CD4-positive, alpha-beta T cell treated with Interleukin-10 for 1 hour (primary cell): ENCODE measurements around the gene MSH6.

ENCODE experiments used
- DNase-seq: peaks from one replicate; pipeline ENCODE4 v3.0.0-alpha.2; 2020

MSH6 gene

DNA sequence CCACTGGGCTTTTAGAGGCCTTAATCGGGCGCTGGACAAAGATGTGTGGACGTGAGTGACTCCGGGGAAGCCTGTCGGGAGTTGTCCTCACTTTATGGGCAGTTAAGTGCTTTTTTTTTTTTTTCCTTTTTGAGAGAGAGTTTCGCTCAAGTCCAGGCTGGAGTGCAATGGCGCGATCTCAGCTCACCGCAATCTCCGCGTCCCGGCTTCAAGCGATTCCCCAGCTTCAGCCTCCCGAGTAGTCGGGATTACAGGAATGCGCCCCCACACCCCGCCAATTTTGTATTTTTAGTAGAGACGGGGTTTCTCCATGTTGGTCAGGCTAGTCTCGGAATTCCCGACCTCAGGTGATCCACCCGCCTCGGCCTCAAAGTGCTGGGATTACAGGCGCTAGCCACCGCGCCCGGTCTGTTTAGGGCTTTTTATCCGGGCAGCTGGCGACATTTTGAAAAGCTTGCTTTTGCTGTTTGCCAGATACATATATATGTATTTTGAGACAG lies 1.5 kb downstream of the MSH6 start:
- no peak for DNase-seq

DNA sequence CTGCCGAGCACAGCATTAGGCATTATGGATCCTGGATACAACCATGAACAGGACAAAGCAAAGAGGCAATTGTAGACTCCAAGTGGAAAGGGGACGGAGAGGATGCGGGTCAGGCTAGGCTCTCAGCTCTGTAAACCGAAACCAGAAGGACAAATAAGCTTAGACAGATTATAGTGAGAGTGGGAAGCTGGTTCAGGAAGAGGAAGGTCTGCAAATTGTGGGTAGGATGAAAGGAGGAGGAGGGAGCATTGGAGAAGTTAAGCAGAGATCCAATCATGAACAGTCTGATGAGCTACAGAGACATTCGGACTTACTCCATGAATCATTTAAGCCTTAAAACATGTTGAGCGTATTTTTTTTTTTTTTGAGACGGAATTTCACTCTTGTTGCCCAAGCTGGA lies 3.0 kb downstream of the MSH6 start:
- DNase-seq, result no peak

DNA sequence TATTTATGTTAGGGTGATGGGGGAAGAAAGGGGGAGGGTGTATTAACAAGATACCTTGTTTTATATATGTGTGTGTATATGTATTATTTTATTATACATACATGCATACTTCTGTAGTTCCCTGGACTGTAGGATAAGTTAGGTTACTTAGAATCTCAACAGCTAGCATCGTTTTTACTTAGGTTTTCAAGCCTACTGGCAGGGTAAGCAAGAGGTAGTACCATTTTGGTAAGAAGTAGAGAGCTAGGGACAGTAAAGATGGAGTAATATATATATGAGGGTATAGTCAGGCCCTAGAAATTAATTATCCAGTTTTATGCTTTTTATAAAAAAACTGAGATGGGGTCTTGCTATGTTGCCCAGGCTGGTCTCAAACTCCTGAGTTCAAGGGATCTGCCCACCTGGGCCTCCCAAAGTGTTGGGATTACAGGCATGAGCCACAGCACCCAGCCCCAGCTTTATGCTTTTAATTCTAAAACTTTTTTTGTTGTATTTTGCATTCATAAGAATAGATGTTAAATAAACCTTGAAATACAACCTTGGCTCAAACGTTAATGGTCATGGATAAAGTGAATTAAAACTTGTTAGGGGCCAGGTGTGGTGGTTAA lies 13.2 kb downstream of the MSH6 start:
- no peak for DNase-seq

DNA sequence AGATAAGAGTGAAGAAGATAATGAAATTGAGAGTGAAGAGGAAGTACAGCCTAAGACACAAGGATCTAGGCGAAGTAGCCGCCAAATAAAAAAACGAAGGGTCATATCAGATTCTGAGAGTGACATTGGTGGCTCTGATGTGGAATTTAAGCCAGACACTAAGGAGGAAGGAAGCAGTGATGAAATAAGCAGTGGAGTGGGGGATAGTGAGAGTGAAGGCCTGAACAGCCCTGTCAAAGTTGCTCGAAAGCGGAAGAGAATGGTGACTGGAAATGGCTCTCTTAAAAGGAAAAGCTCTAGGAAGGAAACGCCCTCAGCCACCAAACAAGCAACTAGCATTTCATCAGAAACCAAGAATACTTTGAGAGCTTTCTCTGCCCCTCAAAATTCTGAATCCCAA lies 15.7 kb downstream of the MSH6 start:
- no peak for DNase-seq

DNA sequence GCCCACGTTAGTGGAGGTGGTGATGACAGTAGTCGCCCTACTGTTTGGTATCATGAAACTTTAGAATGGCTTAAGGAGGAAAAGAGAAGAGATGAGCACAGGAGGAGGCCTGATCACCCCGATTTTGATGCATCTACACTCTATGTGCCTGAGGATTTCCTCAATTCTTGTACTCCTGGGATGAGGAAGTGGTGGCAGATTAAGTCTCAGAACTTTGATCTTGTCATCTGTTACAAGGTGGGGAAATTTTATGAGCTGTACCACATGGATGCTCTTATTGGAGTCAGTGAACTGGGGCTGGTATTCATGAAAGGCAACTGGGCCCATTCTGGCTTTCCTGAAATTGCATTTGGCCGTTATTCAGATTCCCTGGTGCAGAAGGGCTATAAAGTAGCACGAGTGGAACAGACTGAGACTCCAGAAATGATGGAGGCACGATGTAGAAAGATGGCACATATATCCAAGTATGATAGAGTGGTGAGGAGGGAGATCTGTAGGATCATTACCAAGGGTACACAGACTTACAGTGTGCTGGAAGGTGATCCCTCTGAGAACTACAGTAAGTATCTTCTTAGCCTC lies 16.2 kb downstream of the MSH6 start:
- DNase-seq, result no peak

DNA sequence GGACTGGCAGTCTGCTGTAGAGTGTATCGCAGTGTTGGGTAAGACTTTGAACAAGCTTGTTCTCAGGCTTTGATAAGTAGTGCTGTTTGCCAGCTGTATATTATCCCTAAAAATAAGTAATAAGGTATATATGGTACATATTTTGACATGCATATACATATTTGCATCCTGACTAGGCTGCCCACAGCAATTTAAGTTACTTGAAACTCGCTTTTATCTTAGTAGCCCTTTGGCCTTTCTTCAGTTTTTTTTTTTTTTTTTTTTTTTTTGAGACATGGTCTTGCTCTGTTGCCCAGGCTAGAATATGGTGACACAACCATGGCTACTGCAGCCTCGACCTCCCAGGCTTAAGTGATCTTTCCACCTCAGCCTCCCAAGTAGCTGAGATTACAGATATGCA lies 18.2 kb downstream of the MSH6 start:
- no peak for DNase-seq

DNA sequence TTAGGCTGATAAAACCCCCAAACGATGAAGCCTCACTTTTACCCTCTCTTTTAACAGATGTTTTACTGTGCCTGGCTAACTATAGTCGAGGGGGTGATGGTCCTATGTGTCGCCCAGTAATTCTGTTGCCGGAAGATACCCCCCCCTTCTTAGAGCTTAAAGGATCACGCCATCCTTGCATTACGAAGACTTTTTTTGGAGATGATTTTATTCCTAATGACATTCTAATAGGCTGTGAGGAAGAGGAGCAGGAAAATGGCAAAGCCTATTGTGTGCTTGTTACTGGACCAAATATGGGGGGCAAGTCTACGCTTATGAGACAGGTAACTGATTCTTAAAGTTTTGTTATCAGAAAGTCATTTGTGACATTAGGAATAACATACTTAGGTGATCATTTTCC lies 20.4 kb downstream of the MSH6 start:
- no peak for DNase-seq

DNA sequence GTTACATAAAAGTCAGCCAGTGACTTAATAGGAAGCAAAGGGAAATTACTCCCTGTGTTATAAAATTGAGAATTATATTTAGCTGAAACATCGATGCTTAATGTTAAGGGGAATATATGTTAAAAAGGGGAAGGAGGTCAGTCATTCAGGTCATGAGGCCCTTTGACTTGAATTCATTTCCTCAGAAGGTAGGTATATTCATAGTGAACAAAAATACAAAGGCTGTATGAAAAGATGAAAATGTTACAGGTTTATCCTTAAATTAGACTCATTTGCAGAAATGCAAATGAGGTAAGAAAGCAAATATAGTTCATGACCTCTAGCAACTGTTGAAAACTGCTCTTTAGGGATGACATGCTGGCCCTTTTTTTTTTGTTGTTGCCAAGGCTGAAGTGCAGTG lies 20.8 kb downstream of the MSH6 start:
- DNase-seq, result no peak

DNA sequence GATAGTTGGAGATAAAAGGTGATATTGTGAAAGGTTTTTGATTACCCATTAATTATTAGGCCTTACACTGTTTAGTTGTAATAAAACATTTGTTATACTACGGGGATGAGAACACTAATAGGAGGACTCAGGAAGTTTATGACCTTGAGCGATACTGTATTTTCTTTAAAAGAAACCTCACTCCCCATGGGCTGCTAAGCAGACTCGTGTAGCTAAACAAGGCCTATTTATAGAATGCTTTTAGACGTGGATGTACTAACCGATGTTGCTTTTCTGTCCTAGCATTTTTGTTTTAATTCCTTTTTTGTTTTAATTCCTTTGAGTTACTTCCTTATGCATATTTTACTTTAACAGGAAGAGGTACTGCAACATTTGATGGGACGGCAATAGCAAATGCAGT lies 22.9 kb downstream of the MSH6 start:
- no peak for DNase-seq

DNA sequence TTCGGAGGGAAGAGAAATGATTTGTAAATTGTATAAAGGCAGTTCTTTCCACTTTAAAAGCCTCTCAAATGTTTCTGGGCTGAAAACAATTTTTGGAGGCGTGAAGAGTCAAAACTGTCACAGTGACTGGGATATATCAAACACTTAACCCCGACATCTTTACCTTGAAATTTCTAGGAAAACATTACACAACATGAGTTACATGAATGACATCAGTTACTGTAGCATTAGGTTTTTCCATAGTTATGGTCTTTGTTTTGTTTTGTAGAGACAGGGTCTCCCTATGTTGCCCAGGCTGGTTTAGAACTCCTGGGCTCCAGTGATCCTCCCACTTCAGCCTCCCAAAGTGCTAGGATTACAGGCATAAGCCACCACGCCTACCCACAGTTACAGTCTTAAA lies 25.7 kb downstream of the MSH6 start:
- no peak for DNase-seq

DNA sequence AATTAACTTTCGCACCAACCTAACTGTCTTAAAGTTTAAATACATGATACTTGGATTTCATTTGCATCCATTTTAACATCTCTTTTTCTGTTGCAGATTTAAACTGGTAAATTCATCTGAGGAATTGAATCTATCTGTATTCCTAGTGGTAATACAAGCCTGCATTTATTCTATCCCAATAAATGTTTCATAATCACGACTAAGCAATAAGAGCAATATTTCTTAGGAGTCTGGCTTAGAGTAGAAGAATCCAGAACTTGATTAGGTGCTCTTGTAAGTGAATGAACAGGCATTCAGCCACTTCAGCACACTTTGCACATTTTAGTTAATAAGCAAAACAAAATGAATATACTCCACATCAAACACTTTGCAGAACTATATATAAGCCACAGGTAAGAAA lies 27.0 kb downstream of the MSH6 start:
- no peak for DNase-seq

DNA sequence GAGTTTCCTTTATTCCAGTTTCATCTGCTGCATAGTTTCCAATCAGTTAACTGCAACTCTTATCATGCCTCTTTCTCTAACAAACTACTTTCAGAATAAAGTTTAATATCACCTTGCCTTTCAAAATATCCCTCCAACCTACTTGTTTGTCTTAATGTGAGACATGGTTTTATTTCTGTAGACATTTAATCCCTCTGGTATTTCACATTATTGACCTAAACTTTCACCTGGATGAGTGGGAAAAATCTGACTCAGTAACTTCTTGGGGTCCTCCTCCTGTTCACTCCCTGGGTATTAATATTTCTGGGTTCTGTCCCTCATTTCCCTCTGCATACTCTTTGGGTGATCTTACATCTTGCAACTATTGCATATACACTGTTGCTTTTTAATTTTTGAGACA lies 27.9 kb downstream of the MSH6 start:
- DNase-seq, result no peak

DNA sequence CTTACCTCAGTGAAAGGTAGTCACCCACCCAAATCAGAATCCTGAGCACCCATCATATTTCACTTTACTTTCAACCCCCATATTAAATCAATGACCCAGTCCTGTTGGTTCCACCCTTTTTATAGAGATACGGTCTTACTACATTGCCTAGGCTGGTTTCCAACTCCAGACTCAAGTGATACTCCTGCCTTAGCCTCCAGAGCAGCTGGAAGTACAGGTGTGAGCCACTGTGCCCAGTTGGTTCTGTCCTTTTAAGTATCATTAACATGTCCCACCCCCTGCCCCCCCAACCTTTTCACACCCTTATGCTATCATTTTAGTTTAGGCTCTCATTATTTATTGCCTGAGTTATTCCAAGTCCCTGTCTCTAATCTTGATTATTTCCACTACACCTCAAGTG lies 28.7 kb downstream of the MSH6 start:
- DNase-seq, result no peak

DNA sequence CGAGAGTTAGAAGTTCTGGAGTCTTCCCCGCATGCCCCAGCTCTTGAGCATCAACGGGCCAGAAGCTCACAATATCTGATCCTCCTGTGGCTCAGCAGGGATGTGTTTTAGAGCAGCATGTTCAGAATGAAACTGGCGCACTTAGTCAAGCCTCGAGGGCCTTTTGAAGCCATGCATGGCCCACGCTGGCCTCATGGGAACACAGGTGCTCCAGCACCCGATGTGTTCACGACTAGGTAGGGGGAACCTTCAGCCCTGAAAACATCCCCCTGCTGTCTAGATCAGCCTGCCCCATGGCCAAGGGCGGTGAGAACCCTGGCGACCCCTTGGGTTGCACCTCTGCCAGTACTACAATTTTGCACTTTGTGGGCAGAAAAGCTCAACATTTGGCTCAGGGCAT lies 32.8 kb downstream of the MSH6 start:
- DNase-seq, result no peak

DNA sequence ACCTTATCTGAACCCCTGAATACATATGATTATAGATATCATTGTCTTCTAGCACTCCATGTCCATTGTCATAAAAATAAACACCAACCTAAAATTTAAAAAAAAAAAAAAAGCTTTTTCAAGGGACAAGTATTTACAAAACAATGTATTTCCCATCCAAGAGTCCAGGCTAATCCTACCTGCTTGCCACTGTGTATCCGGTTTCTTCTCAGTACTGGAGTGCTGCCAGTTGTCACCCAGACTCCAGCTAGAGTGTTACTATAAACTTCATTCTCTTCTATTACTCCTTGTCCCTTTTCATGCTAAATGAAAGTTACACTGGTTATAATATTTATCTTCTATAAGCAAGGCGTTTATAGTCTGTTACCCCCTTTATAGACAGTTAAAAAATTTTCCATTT lies 35.8 kb downstream of the MSH6 start:
- DNase-seq, result no peak

DNA sequence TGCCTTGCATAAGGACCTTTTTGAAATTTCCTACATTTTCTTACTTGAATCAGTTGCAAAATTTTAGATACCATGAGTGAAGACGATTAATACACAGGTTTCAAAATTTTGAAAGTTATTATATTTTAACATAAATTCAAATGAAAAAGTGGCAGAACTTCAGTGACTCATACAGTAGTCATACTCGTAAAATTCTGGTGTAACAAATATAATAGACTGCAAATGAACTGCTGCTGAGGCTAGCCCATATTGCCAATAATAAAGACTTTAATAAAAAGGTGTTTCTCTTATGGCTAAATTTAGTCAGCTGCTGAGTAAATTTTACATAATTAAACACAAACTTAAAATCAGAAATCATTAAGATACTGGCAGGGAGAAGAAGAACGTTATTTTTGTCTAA lies 36.9 kb downstream of the MSH6 start:
- DNase-seq, result no peak

DNA sequence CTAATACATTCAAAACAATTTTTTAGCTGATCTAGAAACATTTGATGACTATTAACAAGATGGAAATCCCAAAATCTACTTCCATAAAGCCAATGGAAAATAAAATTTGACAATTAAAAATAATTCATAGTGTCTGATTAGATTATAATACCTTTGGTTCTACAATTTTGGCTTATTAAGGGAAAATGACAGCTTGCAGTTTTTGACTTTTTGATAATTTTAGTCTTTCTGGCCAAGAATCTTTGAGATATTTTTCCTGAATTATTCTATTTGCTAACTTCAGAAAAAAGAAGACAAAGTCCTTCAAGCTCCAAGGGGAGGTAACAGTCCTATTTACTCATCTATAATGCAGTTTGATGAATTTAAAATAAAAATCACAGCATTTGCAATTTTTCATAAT lies 39.6 kb downstream of the MSH6 start:
- no peak for DNase-seq

DNA sequence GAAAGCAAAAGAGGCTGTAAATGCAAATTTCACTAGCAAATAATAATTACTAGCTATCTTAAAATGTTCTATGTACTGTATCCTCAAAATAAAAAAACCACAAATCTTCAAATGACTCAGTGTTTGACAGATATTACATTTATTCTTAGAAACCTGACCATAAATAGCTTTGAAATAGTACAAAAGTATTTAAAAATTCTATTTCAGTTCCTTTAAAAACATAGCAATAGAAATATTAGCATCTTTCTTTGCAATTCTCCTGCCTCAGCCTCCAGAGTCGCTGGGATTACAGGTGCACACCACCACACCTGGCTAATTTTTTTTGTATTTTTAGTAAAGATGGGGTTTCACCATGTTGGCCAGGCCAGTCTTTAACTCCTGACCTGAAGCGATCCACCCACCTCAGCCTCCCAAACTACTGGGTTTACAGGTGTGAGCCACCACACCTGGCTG lies 50.6 kb downstream of the MSH6 start:
- DNase-seq, result no peak

DNA sequence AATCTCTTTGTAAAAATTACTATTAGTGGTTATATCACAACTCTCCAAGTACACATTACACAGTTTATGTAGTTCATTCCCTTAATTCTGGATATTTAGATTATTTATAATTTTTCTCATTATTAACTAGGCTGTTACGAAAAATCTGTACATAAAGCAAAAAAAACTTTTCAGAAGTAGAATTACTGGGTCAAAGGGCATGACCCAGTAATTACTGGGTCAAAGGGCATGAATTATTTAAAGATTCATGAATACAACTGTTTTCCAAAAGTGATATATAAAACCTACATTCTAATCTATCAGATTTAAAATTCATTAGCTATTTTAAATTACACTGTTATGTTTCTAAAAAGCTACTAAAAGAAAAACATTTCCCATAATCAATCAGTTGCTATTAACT lies 55.3 kb downstream of the MSH6 start:
- DNase-seq, result no peak

DNA sequence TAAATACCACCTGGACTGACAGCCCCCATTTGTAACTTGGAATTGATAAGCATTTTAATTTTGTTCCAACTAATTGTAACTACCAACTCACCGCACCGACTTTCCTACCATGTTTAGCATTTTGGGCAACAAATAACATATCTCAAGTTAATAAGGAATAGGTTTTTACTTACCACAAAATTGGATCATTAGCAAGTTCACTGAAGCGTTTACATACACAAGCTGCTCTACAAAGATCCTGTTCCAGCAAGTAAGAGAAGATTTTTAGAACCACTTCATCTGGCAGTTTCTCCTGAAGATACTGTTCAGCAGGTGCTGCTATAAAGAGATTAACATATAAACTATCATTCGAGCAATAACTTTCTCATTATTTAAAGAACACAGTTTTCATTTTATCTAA lies 55.7 kb downstream of the MSH6 start:
- no peak for DNase-seq

DNA sequence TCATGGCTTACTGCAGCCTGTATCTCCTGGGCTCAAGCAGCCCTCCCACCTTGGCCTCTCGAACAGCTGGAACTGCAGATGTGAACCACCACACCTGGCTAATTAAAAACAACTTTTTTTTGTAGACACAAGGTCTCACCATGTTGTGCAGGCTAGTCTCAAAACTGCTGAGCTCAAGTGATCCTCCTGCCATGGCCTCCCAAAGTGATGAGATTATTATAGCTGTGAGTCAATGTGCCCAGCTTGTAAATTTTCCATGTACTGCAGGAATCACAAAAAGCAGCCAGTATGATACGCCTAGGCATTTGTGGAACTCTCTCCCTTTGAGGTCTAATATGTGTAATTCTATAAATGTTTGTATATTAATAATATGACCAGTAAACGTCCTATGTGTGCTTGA lies 59.9 kb downstream of the MSH6 start:
- DNase-seq, result no peak

DNA sequence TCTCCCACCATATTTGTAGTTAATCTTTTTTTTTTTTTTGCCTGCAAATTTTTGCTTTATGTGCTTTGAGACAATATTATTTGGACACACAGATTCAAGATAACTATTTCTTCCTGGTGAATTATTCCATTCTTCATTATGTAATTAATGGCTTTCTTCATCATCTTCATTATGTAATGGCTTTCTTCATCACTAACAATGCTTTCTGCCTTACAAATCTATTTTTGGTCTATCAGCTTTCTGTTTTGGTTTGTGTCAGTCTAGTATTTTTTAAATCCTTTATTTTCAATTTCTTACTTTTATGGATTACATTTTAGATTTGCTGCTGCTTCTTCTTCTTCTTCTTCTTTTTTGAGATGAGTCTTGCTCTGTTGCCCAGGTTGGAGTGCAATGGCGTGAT lies 60.5 kb downstream of the MSH6 start:
- no peak for DNase-seq

DNA sequence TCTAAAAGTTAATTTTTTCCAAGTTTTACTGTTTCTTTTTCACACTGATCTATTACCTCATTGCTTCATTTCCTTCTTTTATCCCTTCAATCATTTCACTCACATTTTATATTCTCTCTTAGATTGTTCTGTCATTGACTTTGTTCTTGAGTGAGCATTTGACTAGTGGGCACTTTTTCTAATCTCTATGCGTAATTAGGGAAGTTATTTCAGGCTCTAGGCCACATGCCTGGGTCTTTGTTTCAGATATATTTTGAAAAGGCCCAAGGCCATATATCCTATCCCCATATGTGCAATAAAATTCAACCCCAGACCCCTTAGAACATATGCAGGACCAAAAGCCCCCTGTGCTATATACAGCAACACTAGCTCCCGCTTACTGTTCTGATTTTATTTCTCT lies 61.2 kb downstream of the MSH6 start:
- no peak for DNase-seq

DNA sequence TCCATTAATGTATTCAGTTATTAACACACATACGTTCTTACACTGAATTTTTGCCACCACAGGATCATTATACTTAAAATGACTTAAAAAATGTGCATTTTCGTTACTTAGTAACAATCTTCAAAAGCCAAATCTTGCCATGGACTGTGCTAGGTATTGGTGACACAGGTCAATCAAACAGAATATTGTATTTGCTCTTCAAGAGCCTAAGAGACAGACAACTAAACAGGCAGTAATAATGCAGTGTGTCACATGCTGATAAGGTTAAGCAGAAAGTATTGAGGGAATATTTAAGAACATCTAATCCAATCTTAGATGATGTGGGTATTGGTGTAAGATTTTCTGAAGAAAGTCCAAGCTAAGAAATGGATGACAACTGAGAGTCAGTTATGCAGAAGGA lies 66.4 kb downstream of the MSH6 start:
- no peak for DNase-seq

DNA sequence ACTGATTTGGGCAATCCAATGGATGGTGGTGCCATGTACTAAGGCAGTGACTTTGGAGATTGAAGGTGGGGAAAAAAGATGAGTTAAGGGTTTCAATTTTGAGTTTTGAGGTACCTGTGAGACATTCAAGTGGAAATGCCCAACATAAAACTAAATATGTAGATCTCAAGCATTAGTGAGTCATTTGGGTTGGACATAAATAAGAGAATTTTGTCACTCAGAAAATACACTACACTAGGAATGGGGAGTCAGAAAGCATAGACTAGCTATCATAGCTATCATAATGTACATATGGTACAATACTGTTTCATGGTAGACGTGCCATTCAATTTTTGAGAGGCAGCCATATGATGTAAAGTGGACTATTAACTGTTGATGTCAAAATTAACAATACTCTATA lies 67.3 kb downstream of the MSH6 start:
- no peak for DNase-seq
